GM19023 (cell line): ENCODE data around the gene HDAC4.

Source experiments
- ATAC-seq: cut with Tn5 transposase; IDR thresholded peaks from one replicate; pipeline ENCODE4 v1.9.1; 2021; ENCODE audit warnings: mild to moderate bottlenecking, moderate library complexity; ENCODE audit not compliant: unreplicated experiment

The HDAC4 gene

DNA sequence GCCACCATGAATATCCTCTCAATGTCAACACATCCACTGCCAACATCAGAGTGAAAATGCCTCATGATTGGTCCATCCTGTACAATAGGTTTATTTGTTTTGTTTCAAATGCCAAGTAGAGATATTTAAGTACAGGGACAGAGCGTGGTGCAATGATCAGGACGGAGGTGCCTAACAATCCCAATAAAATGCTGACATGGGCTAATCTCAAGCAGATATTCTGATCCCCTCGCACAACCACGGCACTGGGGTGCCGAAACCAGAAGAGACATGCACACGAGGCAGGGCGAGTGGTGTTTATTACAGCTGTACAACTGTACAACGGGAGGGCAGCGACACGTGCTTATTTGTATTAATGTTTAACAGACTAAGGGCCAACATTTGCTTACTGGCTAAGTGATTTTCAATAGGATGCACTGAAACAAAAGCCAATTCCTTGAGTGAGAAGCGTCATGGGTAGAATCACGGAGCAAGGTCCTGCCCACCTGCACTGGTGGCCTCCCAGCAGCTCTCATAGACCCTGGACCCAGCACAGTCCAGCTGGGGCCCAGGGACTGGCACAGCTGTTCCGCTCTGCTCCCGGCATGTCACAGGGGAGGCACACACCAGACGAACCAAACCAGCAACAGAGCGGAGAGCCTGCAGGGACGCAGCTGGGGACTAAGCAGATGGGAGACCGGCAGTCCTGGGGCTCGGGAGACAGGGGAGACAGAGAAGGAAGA, 101.4 kb downstream of the HDAC4 start:
- ATAC-seq = no peak

- ATAC-seq = no peak
Measured at GRCh38 chr2:239298116-239298804, 102.6 kb downstream of the HDAC4 start.

DNA sequence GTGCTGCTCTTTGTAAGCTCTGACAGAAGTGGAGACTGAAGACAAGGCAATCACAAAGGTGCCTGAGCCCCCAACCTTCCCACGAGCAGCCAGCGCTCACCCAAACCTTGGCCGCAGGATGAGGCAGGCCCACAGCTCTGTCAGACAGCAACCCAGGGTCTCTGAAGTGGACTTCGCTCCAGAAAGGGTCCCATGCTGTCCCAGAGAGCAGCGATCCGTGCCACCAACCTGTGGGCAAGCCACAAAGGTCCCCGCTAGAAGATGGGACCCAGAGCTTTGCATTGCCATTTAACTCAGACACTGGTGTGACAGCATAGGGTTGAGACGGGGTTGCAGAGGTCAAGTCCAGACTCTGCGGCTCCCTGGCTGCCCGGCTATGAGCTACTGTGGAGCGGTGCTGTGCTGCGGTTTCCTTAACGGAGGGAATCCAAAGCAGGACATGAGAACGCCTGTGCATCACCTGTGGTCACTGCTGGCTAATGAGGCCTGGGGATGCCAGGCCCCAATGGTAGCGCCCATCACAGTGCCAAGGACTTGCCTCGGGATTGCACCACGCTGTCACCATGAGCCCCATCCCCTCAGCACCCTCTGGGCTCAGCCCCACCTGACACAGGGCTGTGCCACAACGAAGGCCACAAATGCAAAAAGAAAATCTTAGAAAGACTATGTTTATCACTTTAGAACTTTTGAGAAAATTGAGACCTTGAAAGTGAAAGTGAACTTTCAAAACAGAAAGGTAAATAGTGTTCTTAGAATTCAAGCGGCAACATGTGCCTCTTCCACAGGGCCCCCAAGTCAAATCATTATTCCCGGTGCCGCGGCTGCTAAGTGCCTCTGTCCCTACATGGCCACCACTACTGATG, 103.4 kb downstream of the HDAC4 start:
- no peak for ATAC-seq

DNA sequence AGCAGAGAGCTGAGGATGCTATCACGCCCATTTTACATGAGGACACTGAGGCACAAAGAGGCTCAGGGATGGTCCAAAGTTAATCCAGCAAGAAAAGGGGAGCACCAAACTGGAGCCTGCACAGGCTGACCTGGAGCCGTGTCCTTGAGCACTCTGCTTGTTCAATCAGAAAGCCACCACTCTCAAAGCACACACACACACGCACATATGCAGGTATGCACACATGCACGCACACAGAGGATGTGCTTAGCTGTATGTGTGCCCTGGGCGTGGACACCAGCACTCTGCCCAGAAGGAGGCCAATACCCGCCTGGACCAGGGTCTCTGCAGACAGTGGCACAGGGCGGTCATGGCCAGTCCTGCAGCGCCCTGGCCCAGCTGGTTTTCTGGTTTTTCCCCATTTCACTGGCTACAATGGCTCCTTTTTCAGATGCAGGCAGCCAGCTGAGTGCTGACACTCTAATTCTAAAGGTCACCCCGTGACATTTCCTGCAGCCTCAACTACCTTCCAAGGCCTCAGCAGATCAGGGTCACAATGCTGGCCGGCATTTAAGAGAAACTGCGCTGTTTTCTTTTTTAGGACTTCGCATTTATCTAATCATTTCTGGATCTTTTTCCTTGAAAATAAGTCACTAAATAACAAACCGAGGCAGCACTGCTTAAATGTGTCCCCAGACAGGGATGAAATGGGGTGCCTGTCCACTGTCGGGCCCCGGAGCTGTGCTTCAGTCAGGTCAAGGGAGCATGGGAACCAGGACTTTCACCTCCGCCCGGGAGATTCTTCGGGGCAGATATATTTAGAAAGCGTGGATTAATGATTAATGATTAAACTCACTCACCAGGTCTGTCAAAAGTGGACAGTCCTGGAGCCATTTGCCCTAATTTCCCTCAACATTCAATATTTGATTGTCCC, 104.5 kb downstream of the HDAC4 start:
- no peak for ATAC-seq

- ATAC-seq = no peak
Measured at GRCh38 chr2:239295377-239296019, 105.3 kb downstream of the HDAC4 start.

DNA sequence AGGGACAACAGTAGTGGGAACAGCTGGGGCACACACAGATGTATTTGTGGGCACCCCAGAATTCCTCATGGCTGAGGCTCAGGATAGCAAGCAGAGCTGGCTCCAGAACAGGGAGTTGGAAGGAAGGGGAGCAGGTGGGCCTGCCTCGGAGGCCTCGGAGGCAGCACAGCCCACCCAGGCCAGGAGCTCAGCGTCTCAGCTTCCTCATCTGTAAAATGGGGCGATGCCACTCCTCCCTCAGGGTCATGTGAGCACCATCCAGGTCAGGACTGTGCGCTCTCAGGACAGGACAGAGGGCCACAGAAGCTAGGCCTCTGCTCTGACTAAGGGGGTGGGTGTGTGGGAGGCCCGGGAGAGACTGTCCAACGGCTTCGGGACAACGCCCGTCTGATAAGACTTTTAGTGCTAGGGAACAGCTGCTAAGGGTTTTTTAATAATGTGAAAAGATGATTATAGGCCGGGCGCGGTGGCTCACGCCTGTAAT, 106.2 kb downstream of the HDAC4 start:
- ATAC-seq = no peak

DNA sequence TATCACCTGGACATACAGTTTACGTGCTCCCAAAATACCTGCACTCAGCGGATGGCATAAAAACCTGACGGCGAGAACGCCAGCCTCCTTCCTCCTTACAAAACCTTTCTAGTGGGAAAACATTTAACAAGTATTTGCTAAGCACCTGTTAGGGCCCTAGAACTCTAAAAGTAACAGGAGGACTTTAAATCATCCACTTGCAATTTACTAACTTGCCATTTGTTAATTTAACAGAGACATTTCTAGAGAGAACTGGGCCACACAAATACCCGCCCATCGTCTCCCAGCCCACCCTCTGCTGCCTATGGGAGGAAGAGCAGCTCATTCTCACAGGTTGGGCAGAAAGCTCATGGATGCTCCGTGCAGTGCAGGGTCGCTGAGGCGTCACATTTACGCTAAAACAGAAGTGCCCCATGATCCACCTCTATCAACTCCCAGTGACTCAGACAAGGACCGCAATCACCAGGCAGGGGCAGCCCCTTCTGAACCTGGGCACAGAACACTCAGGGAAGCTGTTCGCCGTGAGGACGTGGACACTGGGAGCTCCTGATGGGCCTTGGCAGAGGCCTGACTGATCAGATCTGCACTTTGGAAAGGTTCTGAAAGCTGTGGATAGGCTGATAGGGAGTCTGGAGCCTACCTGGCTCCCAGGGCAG, 106.9 kb downstream of the HDAC4 start:
- ATAC-seq = peak; percentile 59

- ATAC-seq = no peak
Measured at GRCh38 chr2:239292959-239293774, 107.7 kb downstream of the HDAC4 start.

DNA sequence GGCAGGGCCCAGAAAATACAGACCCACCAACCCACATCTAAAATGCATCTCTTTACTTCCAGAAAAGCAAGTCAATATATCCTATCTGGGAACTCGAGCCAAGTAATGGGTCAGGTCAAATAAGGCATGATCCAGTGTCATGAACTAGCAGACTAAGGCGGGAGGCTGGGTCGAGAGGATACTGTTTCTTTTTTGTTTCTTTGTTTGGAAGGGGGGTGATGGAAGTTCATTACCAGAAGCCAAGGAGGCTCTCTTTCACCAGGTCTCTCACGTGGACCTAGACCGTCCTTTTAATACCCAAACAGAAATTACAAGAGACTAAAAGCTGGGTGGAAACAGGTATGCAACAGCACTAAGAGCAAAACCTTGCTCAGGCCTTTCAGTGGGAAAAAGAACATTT, 108.3 kb downstream of the HDAC4 start:
- ATAC-seq = no peak

GRCh38 chr2:239291475-239292350, 109.1 kb downstream of the HDAC4 start:
- ATAC-seq = no peak

DNA sequence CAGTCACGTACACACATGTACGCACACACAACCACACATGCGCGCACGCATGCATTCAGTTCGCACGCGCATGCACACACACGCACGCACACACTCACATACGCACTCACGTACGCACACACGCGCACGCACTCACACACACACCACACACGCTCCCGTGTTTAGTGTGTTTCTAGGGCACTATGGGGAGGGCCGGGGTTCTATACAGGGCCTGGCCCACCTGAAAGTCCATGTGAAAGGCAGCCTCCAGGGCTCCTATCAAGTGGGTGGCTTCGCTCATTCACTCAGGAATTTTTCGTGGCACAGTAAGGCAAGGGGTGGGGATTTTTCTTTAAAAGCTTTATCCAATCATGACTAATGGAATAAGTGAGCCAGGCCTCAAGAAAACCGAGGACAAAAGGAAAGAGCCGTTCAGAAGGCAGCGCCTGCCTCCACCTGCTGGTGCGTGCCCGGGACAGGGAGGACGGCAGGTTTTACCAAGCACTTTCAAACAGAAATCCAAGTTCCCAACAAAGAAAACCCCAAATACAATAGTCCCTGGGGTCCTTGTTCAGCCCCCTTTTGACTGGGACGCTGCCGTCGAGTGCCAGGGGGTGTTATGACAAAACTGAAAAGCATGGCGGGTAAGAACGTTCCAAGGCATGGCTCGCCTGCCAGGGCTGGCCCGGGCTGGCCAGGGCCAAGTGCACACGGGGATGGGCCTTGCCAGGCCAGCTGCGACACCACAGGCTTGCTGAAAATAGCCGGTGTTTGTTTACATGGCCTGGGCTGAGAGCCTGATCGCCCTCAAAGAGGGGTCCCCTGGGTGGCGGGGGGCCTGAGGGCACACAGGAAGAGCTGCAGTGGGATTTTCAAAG, 110.0 kb downstream of the HDAC4 start:
- ATAC-seq = no peak

DNA sequence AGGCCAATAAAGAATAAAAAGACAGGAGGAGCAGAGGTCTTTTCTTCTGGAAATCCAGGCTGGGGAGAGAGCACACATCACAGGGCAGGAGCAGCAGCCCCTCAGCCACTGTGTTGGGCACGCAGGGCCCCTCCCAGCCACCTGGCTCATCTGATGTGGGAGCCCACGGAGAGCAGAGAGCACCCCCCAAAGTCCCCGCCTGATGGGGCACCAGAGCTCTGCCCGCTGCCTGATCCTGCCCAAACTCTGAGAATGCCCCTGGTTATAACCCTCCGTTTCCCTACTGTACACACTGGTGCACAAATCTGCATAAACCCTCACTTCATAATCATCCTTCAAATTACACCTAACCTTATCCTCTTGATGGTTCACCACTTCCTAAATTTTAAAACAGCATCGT, 111.3 kb downstream of the HDAC4 start:
- no peak for ATAC-seq

DNA sequence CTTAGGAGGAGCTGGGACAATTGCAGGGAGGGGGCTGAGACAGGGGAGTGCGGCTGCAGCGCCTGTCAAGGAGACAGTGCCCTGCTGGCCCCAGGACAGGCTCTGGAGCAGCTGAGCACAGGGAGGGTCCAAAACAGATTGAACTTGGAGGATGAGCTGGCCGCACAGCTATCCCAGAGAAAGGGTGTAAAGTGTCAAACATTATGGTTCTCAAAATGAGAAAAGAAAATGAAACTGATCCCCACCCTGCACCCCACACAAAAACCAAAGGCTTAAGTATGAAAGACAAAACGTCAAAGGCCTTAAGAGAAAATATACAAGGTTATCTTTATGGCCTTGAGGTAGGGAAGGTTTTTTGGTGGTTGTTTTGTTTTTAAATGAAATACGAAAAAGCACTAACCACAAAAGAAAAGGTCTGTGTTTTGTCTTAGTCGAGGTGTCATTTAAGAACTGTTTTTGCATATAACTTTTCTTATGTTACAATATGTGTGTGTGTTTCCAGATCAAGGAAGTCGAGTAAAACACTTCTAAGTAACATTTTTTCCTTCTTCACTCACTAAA, 111.8 kb downstream of the HDAC4 start:
- ATAC-seq = peak; percentile 59

DNA sequence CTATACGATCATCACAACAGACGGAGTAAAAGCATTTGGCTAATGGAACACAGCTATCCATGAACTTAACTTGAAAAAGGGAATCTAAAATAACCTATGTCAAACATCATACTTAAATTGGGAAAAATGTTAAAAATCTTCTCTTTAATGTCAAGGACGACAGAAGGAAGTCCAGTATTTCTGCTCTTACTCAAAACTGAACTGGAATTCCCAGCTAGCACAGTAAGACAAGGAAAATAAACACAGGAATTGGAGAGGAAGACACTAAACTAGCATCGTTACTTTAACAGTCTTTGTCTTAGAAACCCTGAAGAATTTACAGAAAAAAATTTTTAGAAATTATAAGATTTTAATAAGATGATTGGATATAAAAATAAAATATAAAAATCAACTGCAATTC, 112.6 kb downstream of the HDAC4 start:
- ATAC-seq = no peak

- no peak for ATAC-seq
Measured at GRCh38 chr2:239287461-239287860, 113.4 kb downstream of the HDAC4 start.

GRCh38 chr2:239286901-239287300, 113.9 kb downstream of the HDAC4 start:
- ATAC-seq = no peak

DNA sequence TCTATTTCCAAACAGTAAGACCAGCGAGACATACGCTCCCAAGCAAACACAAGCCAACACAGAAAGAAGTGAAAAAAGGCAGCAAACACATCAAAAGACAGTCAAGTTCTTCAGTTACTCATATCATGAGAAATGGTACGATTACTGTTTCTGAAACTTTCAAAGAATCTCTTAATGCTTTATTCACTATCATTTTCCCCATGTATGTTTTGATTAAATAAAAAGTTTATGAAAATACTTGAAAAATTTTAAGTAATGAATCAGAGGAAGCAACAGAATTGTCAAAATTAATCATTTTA, 114.9 kb downstream of the HDAC4 start:
- no peak for ATAC-seq
